Gastroesophageal sphincter (tissue), 3 donors: ENCODE data around the gene KAT6B.

Experiments
- CTCF ChIP-seq, 4 experiments: fragments of 200-600 bp in 2 of 4; fragments of 450-650 bp in 2 of 4; sonication (generic) in 1 of 4; IDR thresholded peaks; one replicate each; pipeline ENCODE4 v1.5.1; 2017 to 2019; ENCODE audit warnings: antibody characterized with exemption in 4 of 4, mild to moderate bottlenecking in 2 of 4, moderate library complexity in 2 of 4
- POLR2A ChIP-seq, 2 donors: fragments of 450-650 bp; IDR thresholded peaks; one replicate each; pipeline ENCODE4 v1.6.1; 2017; ENCODE audit warnings: antibody characterized with exemption in 2 of 2, mild to moderate bottlenecking in 2 of 2, moderate library complexity in 1 of 2
- POLR2AphosphoS5 ChIP-seq: sonication (generic); formaldehyde crosslinking; IDR thresholded peaks from one replicate; pipeline ENCODE4 v1.6.1; 2017; ENCODE audit warnings: antibody characterized with exemption

GRCh38 chr10:74827694-74828093, 1.3 kb downstream of the KAT6B start:
- no peak for TF ChIP-seq CTCF (IDR thresholded peaks at IDR 0.05)
- TF ChIP-seq POLR2AphosphoS5: no peak
- no peak for TF ChIP-seq POLR2A (IDR thresholded peaks at IDR 0.05)
